Sigmoid colon (tissue), 7 donors: Measurements from ENCODE around the gene CMTM2. TPM values are rescaled to one million over a fixed set of nuclear protein-coding genes. Genes with fewer than 3 reads are reported as not detected.
"Not testable (repeated sequence)": the region's sequence is repeated elsewhere in the genome, so short reads cannot be mapped to it uniquely, and the experiment has no call there.

Experiments used
- DNase-seq: peaks from one replicate; pipeline ENCODE4 v3.0.0-alpha.2; 2019
- H3K27ac ChIP-seq, 4 donors: fragments of 200-600 bp; sonication (generic); one replicate each; pipeline ENCODE4 v1.5.1; 2016 to 2019; ENCODE audit warnings: mild to moderate bottlenecking in 1 of 4
- H3K27me3 ChIP-seq, 3 donors: fragments of 200-600 bp; sonication (generic); one replicate each; pipeline ENCODE4 v1.5.1; 2019; ENCODE audit warnings: mild to moderate bottlenecking in 1 of 3
- H3K36me3 ChIP-seq, 4 donors: fragments of 200-600 bp; sonication (generic); one replicate each; pipeline ENCODE4 v1.5.1; 2016 to 2019
- H3K4me1 ChIP-seq, 4 donors: fragments of 200-600 bp; sonication (generic); one replicate each; pipeline ENCODE4 v1.5.1; 2017 to 2019
- H3K4me3 ChIP-seq, 4 donors: fragments of 200-600 bp; sonication (generic); one replicate each; pipeline ENCODE4 v1.5.1; 2017 to 2019; ENCODE audit warnings: mild to moderate bottlenecking in 2 of 4, moderate library complexity in 1 of 4
- H3K9me3 ChIP-seq, 4 donors: fragments of 200-600 bp in 3 of 4; sonication (generic) in 3 of 4; one replicate each; pipeline versions ENCODE4 v1.5.1 to v1.6.1; 2013 to 2019
- EP300 ChIP-seq, 4 donors: sonication (generic); formaldehyde crosslinking; IDR thresholded peaks; one replicate each; pipeline ENCODE4 v1.6.1; 2017; ENCODE audit warnings: antibody characterized with exemption in 4 of 4
- POLR2A ChIP-seq, 2 donors: fragments of 450-650 bp; IDR thresholded peaks; one replicate each; pipeline ENCODE4 v1.6.1; 2016; ENCODE audit warnings: antibody characterized with exemption in 2 of 2, mild to moderate bottlenecking in 2 of 2, moderate library complexity in 2 of 2
- POLR2AphosphoS5 ChIP-seq, 4 donors: sonication (generic); formaldehyde crosslinking; IDR thresholded peaks; one replicate each; pipeline ENCODE4 v1.6.1; 2017; ENCODE audit warnings: antibody characterized with exemption in 4 of 4
- WGBS, 2 donors: extraction: QIAGEN DNeasy Blood & Tissue Kit; methylation state at CpG; one replicate each; pipeline ENCODE4 v1.1.7; 2013; 5-methylcytosine and 5-hydroxymethylcytosine counted together
- intact Hi-C: fragments of 100-400 bp; cut with DNase I; formaldehyde crosslinking; loops from one replicate; pipeline ENCODE4 v1.15.1; 2023
- polyA plus RNA-seq, 3 donors: library from polyadenylated mRNA; stranded (reverse); fragments of 200-250 nt; gene quantifications; one replicate each; pipeline ENCODE4 v1.2.3, GENCODE V29; 2013
- total RNA-seq, 4 donors: library from RNA; depleted of rRNA; stranded (reverse); fragments of >200 nt; gene quantifications; one replicate each; pipeline ENCODE4 v1.1.0, GENCODE V29; 2016
- TF ChIP-seq, protein P1 (sequence below), 4 experiments: fragments of 450-650 bp in 3 of 4; fragments of 200-600 bp in 1 of 4; IDR thresholded peaks; one replicate each; pipeline ENCODE4 v1.5.1; 2016 to 2019; ENCODE audit warnings: antibody characterized with exemption in 4 of 4, mild to moderate bottlenecking in 3 of 4, moderate library complexity in 2 of 4
- donor health status: healthy with polysubstance abuse.
- donor health status: Bipolar disorder and iron deficiency.
- donor health status: healthy.

The CMTM2 gene
- total and polyA plus RNA-seq, 7 donors, result 0.33 TPM; not detected in 6

- Histone ChIP-seq H3K9me3 (no peaks in the 10 kb centered on the region), H3K4me3 (no peak overlapping the region), H3K36me3 (peaks cover 0 to 50% (median 6%) of the 10 kb centered on the region in 4 donors), H3K27me3 (peaks cover 0 to 17% (median 13%) of the 10 kb centered on the region in 3 donors), H3K27ac (peak overlapping the region; percentile 1 to 48 (median 32)), H3K4me1 (peaks cover 0 to 27% (median 23%) of the 10 kb centered on the region in 4 donors)
- 73 to 84% methylated on average over 12 of the region's 12 CpGs for WGBS, 2 donors
- intact Hi-C loops, result loop anchor here (2.0 to 5.0 kb wide), 3 partner anchors 57 to 264 kb away; partner anchors contain the start of genes CKLF, DYNC1LI2 and TK2
- DNase-seq, result no peak
- no peak for TF ChIP-seq POLR2A (IDR thresholded peaks at IDR 0.05)
- TF ChIP-seq POLR2AphosphoS5 (IDR thresholded peaks at IDR 0.05), result no peak
- TF ChIP-seq EP300 (IDR thresholded peaks at IDR 0.05), result no peak
- TF ChIP-seq, protein P1, sequence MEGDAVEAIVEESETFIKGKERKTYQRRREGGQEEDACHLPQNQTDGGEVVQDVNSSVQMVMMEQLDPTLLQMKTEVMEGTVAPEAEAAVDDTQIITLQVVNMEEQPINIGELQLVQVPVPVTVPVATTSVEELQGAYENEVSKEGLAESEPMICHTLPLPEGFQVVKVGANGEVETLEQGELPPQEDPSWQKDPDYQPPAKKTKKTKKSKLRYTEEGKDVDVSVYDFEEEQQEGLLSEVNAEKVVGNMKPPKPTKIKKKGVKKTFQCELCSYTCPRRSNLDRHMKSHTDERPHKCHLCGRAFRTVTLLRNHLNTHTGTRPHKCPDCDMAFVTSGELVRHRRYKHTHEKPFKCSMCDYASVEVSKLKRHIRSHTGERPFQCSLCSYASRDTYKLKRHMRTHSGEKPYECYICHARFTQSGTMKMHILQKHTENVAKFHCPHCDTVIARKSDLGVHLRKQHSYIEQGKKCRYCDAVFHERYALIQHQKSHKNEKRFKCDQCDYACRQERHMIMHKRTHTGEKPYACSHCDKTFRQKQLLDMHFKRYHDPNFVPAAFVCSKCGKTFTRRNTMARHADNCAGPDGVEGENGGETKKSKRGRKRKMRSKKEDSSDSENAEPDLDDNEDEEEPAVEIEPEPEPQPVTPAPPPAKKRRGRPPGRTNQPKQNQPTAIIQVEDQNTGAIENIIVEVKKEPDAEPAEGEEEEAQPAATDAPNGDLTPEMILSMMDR (IDR thresholded peaks at IDR 0.05), result no peak
Measured at GRCh38 chr16:66609139-66609510, 29.9 kb downstream of the CMTM2 start.

GRCh38 chr16:66610111-66610820 is 31.0 kb downstream of the CMTM2 start:
- H3K36me3 ChIP-seq, result peaks cover 0 to 54% (median 6%) of the 10 kb centered on the region in 4 donors

GRCh38 chr16:66611911-66612310 is 32.6 kb downstream of the CMTM2 start:
- intact Hi-C loops, H3K4me3 ChIP-seq, H3K27ac ChIP-seq, DNase-seq, H3K27me3 ChIP-seq, H3K9me3 ChIP-seq: not testable (repeated sequence)
- Histone ChIP-seq H3K36me3 (peaks cover 0 to 54% (median 6%) of the 10 kb centered on the region in 4 donors), H3K4me1 (peaks cover 0 to 11% (median 9%) of the 10 kb centered on the region in 4 donors)
- WGBS, 2 donors, result 92 to 93% methylated on average over 8 of the region's 8 CpGs

More at GRCh38 chr16:66610111-66610820, 31.0 kb downstream of the CMTM2 start:
- no peak for DNase-seq
- Histone ChIP-seq H3K9me3 (no peaks in the 10 kb centered on the region), H3K4me3 (no peak overlapping the region), H3K27ac (no peak overlapping the region), H3K27me3 (peaks cover 0 to 5% (median 4%) of the 10 kb centered on the region in 3 donors), H3K4me1 (peaks cover 0 to 19% (median 15%) of the 10 kb centered on the region in 4 donors)
- intact Hi-C loops, result no loop called here
- WGBS, 2 donors, result 89 to 92% methylated on average over 14 of the region's 14 CpGs
- no peak for TF ChIP-seq POLR2AphosphoS5 (IDR thresholded peaks at IDR 0.05)

- peaks cover 0 to 54% (median 6%) of the 10 kb centered on the region in 4 donors for H3K36me3 ChIP-seq
- TF ChIP-seq EP300 (IDR thresholded peaks at IDR 0.05), result no peak
- TF ChIP-seq, protein P1 (IDR thresholded peaks at IDR 0.05), result no peak
- TF ChIP-seq POLR2A (IDR thresholded peaks at IDR 0.05), result no peak
- no peak for TF ChIP-seq POLR2AphosphoS5 (IDR thresholded peaks at IDR 0.05)
- no peaks in the 10 kb centered on the region for H3K9me3 ChIP-seq
- H3K27ac ChIP-seq, result no peak overlapping the region
- WGBS, 2 donors, result 89 to 96% methylated on average over 14 of the region's 14 CpGs
- no peak overlapping the region for H3K4me3 ChIP-seq
- intact Hi-C loops, result no loop called here
- DNase-seq, result no peak
- peaks cover 0 to 11% (median 9%) of the 10 kb centered on the region in 4 donors for H3K4me1 ChIP-seq
- no peaks in the 10 kb centered on the region for H3K27me3 ChIP-seq
Measured at GRCh38 chr16:66612422-66612821, 33.2 kb downstream of the CMTM2 start.

DNA sequence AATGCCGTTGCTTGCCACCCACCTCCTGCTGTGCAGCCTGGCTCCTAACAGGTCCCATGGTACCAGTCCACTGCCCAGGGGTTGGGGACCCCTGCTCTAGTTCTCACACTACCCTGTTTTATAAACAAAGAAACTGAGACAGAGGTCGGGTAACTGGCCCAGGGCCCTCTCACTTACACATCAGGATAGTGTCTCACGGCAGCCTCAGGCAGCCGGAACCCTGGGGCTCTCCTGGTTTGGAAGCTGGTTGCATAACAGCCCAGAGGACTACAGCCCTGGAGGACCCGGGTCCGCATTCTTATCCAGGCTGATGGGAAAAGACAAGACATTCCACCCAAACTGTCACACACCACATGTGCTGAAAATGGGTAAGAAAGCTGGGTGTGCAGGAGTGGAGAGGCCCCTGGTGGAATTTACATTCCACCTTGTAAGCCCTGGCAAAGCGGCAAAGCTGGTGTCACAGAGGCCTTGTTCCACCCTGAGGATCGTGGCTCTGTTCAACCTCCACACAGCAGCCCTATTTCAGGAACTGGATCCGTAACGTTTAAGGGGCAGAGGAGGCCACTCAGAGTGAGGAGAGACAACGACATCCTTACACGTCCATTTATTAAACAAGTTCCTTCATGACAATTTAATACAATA is 35.0 kb downstream of the CMTM2 start:
- H3K9me3 ChIP-seq, result no peaks in the 10 kb centered on the region
- no peak overlapping the region for H3K4me3 ChIP-seq
- intact Hi-C loops, result no loop called here
- no peak overlapping the region for H3K27ac ChIP-seq
- H3K36me3 ChIP-seq, result peaks cover 0 to 52% (median 6%) of the 10 kb centered on the region in 4 donors
- no peak for DNase-seq
- 92 to 93% methylated on average over 12 of the region's 12 CpGs for WGBS, 2 donors
- H3K27me3 ChIP-seq, result no peaks in the 10 kb centered on the region
- H3K4me1 ChIP-seq, result peaks cover 0 to 16% (median 13%) of the 10 kb centered on the region in 4 donors
- TF ChIP-seq POLR2AphosphoS5 (IDR thresholded peaks at IDR 0.05) (no peak), EP300 (IDR thresholded peaks at IDR 0.05) (no peak), POLR2A (IDR thresholded peaks at IDR 0.05) (no peak)
- TF ChIP-seq, protein P1 (IDR thresholded peaks at IDR 0.05), result no peak
